CD4-positive, alpha-beta T cell (primary cell): ENCODE data around the gene PRG2. TPM values are rescaled to one million over a fixed set of nuclear protein-coding genes. Genes with fewer than 3 reads are reported as not detected.

Experiments
- ATAC-seq: fragments of 200-7000 bp; cut with Tn5 transposase; one replicate; pipeline ENCODE4 v1.10.0; 2022; ENCODE audit warnings: mild to moderate bottlenecking; ENCODE audit not compliant: poor library complexity
- CTCF ChIA-PET: fragments of 350-600 bp; sonication (Branson Sonifier 250); formaldehyde crosslinking; loops from one replicate; lab custom pipeline; 2021; ENCODE audit warnings: antibody characterized with exemption, inconsistent platforms; lab: Charles Lee
- POLR2A ChIA-PET: fragments of 350-600 bp; sonication (Branson Sonifier 250); formaldehyde crosslinking; loops from one replicate; lab custom pipeline; 2021; ENCODE audit warnings: antibody characterized with exemption, inconsistent platforms; lab: Charles Lee
- DNase-seq, 14 experiments: peaks; one replicate each; pipeline ENCODE4 v3.0.0-alpha.2; 2013 to 2020; ENCODE audit warnings: mixed read lengths in 2 of 14
- H3K27ac ChIP-seq, 2 donors: one replicate each; pipeline versions ENCODE4 v1.5.1 to v1.7.0; 2013; ENCODE audit warnings: low read length in 2 of 2, low read depth in 1 of 2, mild to moderate bottlenecking in 1 of 2
- H3K27me3 ChIP-seq, 2 experiments: 1 replicate in 1 of 2; 2 replicates in 1 of 2; pipeline versions ENCODE4 v1.6.1 to v1.7.0; 2013; ENCODE audit warnings: low read length in 2 of 2, control low read depth in 1 of 2, mild to moderate bottlenecking in 1 of 2, moderate library complexity in 1 of 2; ENCODE audit not compliant: insufficient read depth in 2 of 2, control insufficient read depth in 1 of 2
- H3K36me3 ChIP-seq: one replicate; pipeline ENCODE4 v1.6.1; 2013; ENCODE audit warnings: low read length, control low read depth; ENCODE audit not compliant: insufficient read depth
- H3K4me1 ChIP-seq: one replicate; pipeline ENCODE4 v1.6.1; 2013; ENCODE audit warnings: low read length, control low read depth; ENCODE audit not compliant: insufficient read depth
- H3K4me3 ChIP-seq: one replicate; pipeline ENCODE4 v1.5.1; 2013; ENCODE audit warnings: mild to moderate bottlenecking, low read length, moderate library complexity
- H3K9me3 ChIP-seq, 2 experiments: 1 replicate in 1 of 2; 2 replicates in 1 of 2; pipeline versions ENCODE4 v1.6.1 to v1.7.0; 2013; ENCODE audit warnings: low read length in 2 of 2, mild to moderate bottlenecking in 2 of 2, control low read depth in 1 of 2, moderate library complexity in 1 of 2; ENCODE audit not compliant: control insufficient read depth in 1 of 2, insufficient read depth in 1 of 2
- H3K27ac Mint-ChIP-seq: one replicate; pipeline ENCODE4 v1.8.0; 2020; ENCODE audit warnings: mixed read lengths
- H3K27me3 Mint-ChIP-seq: one replicate; pipeline ENCODE4 v1.8.0; 2021; ENCODE audit warnings: mixed read lengths
- H3K36me3 Mint-ChIP-seq: one replicate; pipeline ENCODE4 v1.8.0; 2021; ENCODE audit warnings: low read depth, mixed read lengths
- H3K4me1 Mint-ChIP-seq: one replicate; pipeline ENCODE4 v1.8.0; 2021; ENCODE audit warnings: low read depth, mixed read lengths
- H3K4me3 Mint-ChIP-seq: one replicate; pipeline ENCODE4 v1.8.0; 2020; ENCODE audit warnings: mild to moderate bottlenecking, mixed read lengths
- H3K9me3 Mint-ChIP-seq: one replicate; pipeline ENCODE4 v1.8.0; 2020; ENCODE audit warnings: mixed read lengths
- CTCF ChIP-seq: fragments of 200-600 bp; IDR thresholded peaks from one replicate; pipeline ENCODE4 v1.8.0; 2022; ENCODE audit warnings: antibody characterized with exemption, mild to moderate bottlenecking
- intact Hi-C, 2 experiments: fragments of 100-400 bp; cut with DNase I in 1 of 2; cut with micrococcal nuclease in 1 of 2; formaldehyde crosslinking; loops; one replicate each; pipeline versions ENCODE4 v1.15.1 to v1.9.0; 2023 to 2025; cut with DNase I, micrococcal nuclease
- total RNA-seq, 174 experiments: library from RNA in 2 of 174; stranded (reverse) in 2 of 174; gene quantifications; one replicate each; pipeline ENCODE4 v1.2.3 and lab custom pipeline; 2021 to 2026

PRG2 gene
- total RNA-seq, 2 experiments from 2014 or later: 0.53 to 1.1 TPM

GRCh38 chr11:57417056-57417455 is 26.6 kb upstream of the PRG2 start:
- H3K4me1 ChIP-seq: no peaks in the 10 kb centered on the region
- ATAC-seq (no peak), DNase-seq (no peak)
- no peak for TF ChIP-seq CTCF
- Mint-ChIP-seq H3K4me3 (no peak overlapping the region), H3K27ac (no peak overlapping the region), H3K4me1 (peaks cover under 1% of the 10 kb centered on the region), H3K36me3 (peaks cover 88% of the 10 kb centered on the region), H3K9me3 (no peaks in the 10 kb centered on the region), H3K27me3 (no peaks in the 10 kb centered on the region)
- intact Hi-C loops: no loop called here
- ChIA-PET POLR2A (no interaction called here), CTCF (interaction anchor here (1.8 kb wide), 1 partner anchor 41 kb away, joined by 3 read pairs; no protein-coding TSS in a partner anchor)
- H3K9me3 ChIP-seq: no peaks in the 10 kb centered on the region
- no peak overlapping the region for H3K27ac ChIP-seq
- H3K27me3 ChIP-seq: no peaks in the 10 kb centered on the region
- no peak overlapping the region for H3K4me3 ChIP-seq
- H3K36me3 ChIP-seq: peaks cover 65% of the 10 kb centered on the region

GRCh38 chr11:57416436-57416835 is 26.0 kb upstream of the PRG2 start:
- no peaks in the 10 kb centered on the region for H3K9me3 Mint-ChIP-seq
- peaks cover 65% of the 10 kb centered on the region for H3K36me3 ChIP-seq
- no peaks in the 10 kb centered on the region for H3K4me1 Mint-ChIP-seq
- H3K27me3 Mint-ChIP-seq: no peaks in the 10 kb centered on the region
- ATAC-seq (no peak), DNase-seq (no peak)
- no peaks in the 10 kb centered on the region for H3K9me3 ChIP-seq
- no peaks in the 10 kb centered on the region for H3K4me1 ChIP-seq
- intact Hi-C loops: no loop called here
- H3K27ac ChIP-seq: no peak overlapping the region
- no peak for TF ChIP-seq CTCF
- ChIA-PET CTCF (interaction anchor here (1.8 kb wide), 1 partner anchor 42 kb away, joined by 3 read pairs; no protein-coding TSS in a partner anchor), POLR2A (no interaction called here)
- H3K27me3 ChIP-seq: no peaks in the 10 kb centered on the region
- no peak overlapping the region for H3K27ac Mint-ChIP-seq
- H3K4me3 Mint-ChIP-seq: no peak overlapping the region
- H3K36me3 Mint-ChIP-seq: peaks cover 88% of the 10 kb centered on the region
- H3K4me3 ChIP-seq: no peak overlapping the region

DNA sequence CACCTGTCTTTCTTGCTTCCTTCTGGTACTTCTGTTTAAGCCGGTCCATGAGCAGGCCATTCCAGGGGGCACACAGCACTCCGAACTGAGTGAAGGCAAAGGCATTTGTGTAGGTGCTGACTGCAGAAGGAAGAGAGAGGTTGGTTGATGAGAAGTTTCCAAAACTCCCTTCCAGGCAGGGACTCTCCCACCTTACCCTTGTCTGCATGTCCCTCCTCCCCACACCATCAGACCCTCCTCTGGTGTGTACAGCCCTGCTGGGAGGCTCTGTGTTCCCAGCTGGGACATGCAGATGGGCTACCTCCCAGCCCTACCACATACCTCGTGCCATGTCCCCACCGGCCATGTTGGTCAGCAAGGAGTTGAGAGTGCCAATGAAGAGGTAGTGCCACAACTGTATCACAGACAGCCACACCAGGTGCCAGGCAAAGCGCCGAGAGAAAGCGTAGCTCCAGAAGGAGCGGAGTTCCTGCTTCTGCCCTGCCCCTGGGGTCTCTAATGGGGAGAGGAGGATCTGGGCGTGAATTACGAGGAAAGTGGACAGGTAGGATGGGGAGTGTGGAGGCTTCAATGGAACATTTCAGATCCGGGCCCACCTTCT is 24.3 kb upstream of the PRG2 start:
- intact Hi-C loops: no loop called here
- DNase-seq: no peak
- Mint-ChIP-seq H3K4me1 (no peaks in the 10 kb centered on the region), H3K4me3 (no peak overlapping the region), H3K9me3 (no peaks in the 10 kb centered on the region), H3K27ac (no peak overlapping the region), H3K36me3 (peaks cover 87% of the 10 kb centered on the region), H3K27me3 (no peaks in the 10 kb centered on the region)
- Histone ChIP-seq H3K27ac (no peak overlapping the region), H3K4me1 (no peaks in the 10 kb centered on the region), H3K9me3 (no peaks in the 10 kb centered on the region), H3K36me3 (peaks cover 62% of the 10 kb centered on the region), H3K27me3 (no peaks in the 10 kb centered on the region), H3K4me3 (no peak overlapping the region)
- ChIA-PET POLR2A (no interaction called here), CTCF (no interaction called here)
- no peak for TF ChIP-seq CTCF
- no peak for ATAC-seq
